8988T (cell line): ENCODE results near the gene TM9SF1.
"Not testable (repeated sequence)": the region's sequence is repeated elsewhere in the genome, so short reads cannot be mapped to it uniquely, and the experiment has no call there.

ENCODE experiments used
- DNase-seq: peaks from one replicate; pipeline ENCODE4 v3.0.0; 2011

The TM9SF1 gene

DNA sequence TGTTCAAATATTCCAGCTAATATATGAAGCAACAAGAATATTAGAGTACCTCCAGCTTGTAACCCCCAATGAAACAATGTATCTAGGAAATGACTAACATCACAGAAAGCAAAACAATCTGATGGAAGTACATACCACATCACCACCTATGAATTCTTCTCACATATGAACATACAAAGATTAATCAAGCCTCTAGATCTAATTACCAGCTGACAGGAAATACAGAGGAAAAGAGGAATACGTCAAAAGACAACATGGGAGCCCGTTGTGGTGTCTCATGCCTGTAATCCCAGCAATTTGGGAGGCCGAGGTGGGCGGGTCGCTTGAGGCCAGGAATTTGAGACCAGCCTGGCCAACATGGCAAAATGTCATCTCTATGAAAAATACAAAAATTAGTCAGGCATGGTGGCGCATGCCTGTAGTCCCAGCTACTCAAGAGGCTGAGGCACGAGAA, 29.4 kb upstream of the TM9SF1 start:
- DNase-seq: no peak

DNA sequence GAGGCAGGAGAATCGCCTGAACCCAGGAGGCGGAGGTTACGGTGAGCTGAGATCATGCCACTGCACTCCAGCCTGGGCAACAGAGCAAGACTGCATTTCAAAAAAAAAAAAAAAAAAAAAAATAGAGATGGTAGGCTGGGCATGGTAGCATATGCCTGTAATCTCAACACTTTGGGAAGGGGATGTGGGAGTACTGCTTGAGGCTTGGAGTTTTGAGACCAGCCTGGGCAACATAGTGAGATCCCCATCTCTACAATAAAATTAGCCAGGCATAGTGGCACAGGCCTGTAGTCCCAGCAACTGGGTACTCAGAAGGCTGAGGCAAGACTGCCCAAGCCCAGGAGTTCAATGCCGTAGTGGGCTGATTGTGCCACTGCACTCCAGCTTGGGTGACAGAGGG, 27.7 kb upstream of the TM9SF1 start:
- not testable (repeated sequence) for DNase-seq

DNA sequence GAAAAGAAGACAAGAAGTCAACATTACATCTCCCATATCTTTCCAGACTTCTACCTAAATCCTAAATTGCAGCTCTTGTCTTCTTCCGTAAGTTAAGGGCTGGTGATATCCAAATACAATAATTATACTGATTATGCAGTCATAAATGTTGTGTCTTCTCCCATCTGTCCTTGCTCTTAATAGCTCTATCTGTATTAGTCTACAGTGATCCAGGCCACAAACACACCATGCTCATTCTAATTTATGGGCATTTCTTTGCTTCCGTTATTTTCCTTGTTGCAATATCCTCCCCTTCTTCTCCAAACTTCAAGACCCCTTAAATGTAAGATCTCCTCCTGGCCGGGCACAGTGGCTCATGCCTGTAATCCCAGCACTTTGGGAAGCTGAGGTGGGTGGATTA, 24.3 kb upstream of the TM9SF1 start:
- DNase-seq: no peak

DNA sequence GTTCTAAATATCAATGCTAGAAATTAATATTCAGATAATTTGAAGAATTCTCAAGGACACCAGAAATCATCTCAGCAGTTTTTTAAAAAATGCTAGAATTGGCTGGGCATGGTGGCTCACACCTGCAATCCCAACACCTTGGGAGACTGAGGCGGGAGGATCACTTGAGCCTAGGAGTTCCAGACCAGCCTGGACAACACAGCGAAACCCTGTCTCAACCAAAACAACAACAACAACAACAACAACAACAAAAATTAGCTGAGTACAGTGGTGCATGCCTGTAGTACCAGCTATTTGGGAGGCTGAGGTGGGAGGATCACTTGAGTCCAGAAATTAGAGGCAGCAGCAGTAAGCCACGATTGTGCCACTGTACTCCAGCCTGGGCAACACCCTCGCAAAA, 23.8 kb upstream of the TM9SF1 start:
- no peak for DNase-seq

DNA sequence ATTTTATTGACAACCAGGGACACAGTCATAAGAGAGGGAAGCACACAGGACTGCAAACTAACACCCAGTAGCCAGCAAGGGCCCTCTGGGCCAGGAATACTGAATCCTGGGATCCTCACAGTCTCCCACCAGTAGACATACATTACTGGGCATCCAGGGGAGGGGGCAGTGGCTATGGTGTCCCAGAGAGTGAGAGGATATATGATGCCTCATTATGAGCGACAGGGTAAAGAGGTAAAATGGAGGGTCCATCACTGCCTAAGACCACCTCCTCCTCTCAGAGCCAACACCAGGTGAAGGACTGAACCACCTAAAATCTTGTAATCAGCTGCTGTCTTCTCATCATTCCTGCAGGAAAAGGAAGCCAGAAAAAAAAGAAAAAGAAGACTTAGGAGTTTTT, 21.6 kb upstream of the TM9SF1 start:
- not testable (repeated sequence) for DNase-seq

DNA sequence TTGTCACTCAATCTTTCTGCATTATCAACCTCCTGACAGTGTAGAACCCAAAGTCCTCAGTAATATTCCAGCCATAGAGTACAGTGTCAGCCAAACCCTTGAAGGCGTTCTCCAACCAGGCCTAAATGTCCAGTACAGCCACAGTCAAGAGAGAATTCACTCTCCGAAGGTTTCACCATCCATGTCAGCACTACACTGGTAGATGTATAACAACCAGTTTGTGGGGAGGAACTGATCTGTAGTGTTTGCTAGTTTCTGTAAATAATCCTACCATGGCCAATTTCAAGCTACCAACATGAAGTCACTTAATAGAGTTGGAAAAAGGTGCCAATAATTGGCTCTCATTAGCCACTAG, 21.1 kb upstream of the TM9SF1 start:
- DNase-seq: no peak

DNA sequence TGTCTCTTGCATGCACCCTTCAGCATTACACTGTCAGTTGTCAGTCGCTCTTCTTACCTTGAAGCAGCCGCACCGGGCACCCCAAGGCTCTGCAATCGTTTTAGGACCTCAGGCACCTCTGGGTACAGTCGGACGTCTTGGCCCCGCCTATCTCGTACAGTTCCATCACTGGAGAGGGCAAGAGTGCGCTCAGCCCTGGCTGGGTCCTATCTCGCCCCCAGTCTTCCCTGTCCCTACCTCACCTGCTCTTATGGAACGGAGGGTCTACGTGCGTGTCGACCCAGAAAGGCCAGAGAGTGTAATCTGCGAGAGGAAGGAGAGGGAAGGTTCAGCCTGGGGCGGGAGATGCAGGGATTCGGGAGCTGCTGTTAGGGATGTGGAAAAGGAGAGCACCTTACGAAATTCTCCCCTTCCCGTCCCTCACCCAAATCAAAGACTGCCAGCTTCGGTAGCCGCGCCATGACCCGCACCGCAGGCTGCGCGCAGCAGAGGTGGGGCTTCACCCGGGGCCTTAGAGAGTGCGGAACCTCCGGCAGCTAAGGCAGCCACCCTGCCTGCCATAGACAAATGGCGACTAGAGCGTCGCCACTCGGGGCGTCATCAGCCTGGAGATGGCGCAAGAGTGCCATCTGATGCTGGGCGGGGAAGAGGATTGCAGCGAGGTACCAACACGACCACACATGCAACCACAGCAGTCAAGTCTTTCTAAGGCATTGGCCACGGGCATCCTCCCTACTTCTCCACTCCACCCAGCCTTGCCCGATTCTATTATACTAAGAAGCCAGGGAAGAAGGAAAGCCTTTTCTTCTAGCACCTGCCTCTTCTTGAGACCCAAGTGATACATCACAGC, 20.5 kb upstream of the TM9SF1 start, which contains the start of gene MDP1:
Gene MDP1, minus strand, starts transcription at position 572 of the 850 bp plus-strand sequence. Its CDS starts 111 bp downstream, at position 461.
- peak; percentile 55 for DNase-seq

DNA sequence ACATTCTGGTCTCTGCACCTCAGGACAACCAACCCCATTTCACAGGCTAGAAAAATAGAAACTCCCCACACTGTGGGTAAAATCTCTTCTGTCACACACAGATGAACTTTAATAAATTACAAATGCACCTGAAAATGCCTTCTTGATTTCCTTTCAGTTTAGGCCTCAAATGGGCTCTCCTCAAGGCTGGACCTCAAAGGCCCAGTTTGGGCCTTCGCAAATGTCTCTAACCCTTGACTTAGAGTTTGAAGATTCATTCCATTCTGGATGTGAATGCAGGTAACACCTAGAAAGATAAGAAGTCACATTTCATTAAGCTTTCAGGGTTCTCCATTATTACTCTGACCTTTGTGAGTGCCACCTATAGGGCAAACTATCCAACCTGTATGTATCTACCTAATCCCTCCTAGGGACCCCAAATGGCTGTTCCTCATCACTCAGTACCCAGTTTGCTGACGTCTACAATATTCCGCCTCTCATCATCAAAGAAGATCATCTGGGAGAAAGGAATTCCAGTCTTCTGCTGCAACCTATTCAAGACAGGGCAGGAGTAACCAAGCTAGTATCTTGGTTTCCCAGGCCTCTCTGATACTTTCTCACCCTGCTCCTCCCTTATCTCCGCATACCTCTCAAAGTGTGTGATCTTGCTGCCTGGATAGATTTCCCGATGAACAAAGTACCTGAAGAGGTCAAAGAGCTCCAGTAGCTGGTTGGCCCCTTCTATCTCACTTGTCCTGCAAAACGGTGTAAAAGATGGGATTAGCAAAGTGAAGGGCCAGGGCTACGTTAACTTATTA, 18.8 kb upstream of the TM9SF1 start:
- no peak for DNase-seq

DNA sequence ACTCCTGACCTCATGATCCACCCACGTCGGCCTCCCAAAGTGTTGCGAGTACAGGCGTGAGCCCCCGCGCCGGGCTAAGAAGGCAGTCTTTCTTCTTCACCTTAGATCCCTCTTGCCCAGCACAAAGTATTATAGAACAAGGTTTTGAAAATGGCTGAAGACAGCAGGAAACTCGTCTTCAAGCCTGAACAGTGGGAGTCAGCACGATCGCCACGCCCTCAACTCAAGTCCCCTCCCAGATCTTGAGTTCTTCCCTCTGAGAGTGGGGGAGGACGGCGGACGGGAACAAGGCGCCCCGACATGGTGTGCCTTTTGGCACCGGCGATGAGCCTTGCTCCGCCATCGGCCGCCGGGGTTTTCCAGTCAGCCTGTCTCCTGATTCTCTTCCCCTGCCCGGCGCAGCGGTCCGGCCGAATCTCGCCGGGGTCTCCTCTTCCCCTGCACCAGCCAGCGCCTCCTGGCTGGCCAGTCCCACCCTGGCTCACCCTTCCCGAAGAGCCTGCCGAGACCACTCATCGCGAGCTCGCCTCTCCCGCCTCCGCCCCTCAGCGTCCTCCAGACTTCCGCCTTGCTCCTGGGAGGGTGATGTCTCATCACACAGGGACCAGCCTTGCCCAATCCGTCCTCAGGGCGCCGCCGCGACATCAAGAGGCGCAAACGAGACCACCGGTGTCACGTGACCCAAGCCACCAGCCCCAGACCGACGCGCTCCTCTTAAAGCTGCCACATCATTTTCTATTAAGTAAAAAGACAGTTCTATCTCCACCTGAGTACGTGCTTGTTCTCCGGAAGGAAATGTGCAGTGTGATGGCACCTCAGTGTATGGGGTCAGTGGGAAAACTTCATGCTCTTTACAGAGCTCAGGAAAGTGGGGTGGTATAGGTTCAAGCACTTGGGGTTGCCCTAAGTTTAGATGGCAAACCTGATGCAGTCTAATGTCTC, 18.0 kb upstream of the TM9SF1 start, which contains the start of gene CHMP4A:
Gene CHMP4A, minus strand, starts transcription at position 565 of the 942 bp plus-strand sequence. Its CDS starts 49 bp downstream, at position 516.
- peak; percentile 71 for DNase-seq

DNA sequence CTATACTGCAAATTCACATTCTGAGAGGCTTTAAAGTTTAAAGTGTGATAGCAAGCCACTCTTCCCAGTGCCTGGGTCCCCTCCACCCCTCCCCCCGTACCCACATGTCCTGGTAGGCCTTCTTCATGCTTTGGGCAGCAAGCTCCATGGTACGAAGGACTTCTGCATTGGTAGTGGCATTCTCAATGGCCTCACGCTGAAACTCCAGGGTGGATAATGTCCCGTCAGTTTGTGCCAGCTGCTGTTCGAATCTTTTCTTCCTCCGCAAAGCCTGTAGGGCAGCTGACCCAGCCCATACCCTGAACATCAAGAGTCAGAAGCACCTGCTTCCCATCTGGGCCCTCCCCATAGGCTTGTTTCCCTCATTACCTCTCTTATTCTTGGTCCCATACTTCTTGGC, 16.1 kb upstream of the TM9SF1 start:
- DNase-seq: no peak

DNA sequence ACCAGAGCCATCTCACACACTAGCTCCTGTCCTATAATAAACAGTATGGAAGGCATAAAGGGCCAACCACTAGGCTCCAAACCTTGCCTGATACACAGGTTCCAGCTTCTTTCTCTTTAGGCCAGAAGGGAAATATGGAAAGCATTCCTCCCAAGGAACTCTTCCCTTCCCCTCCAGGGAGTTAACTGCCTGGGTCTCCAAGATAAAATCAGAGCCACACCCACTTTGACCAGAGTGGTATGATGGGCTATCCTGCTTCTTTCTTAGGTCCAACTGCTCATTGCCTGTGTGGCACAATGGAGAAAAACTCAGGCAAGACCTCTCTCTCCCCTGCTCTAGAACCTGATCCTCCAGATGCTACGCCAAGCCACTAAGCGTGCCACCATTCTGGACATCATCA, 12.4 kb upstream of the TM9SF1 start:
- no peak for DNase-seq

DNA sequence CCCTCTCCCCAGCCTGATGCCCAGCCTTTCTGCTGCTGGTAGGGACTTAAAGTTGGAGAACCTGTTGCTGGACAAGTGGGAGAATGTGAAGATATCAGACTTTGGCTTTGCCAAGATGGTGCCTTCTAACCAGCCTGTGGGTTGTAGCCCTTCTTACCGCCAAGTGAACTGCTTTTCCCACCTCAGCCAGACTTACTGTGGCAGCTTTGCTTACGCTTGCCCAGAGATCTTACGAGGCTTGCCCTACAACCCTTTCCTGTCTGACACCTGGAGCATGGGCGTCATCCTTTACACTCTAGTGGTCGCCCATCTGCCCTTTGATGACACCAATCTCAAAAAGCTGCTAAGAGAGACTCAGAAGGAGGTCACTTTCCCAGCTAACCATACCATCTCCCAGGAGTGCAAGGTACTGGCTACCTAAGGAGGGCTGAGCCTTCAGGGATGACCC, 11.9 kb upstream of the TM9SF1 start:
- DNase-seq: no peak

DNA sequence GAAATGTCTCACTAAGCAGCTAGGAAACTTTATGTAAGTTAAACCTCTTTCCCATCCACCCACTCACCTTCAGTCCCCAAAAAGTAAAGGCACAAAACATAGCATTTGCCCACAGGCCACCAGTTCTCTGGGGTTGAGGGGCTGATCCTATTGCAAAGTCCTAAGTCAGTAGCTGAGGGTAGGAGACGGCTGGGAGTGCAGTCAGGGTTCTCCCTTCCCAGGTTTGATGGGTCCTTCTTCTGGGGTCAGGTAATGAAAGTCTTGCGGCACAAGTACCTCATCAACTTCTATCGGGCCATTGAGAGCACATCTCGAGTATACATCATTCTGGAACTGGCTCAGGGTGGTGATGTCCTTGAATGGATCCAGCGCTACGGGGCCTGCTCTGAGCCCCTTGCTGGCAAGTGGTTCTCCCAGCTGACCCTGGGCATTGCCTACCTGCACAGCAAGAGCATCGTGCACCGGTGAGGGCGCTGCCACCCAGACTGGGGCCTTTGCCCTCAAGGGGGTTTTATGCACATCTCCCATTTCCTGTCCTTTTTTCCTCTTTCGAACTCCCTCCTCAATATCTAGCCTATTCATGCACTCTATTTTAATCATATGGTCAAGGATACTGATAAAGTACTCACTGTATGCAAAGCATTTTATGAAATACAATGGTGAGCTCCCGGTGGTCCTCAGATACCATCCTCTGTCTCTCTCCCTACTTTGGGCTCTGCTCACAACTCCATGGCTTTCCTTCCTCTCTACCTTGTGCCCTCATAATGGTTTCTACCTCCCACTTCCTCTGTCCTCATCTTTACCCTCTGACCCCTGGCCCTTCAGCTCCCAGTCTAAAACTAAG, 11.2 kb upstream of the TM9SF1 start:
- no peak for DNase-seq

DNA sequence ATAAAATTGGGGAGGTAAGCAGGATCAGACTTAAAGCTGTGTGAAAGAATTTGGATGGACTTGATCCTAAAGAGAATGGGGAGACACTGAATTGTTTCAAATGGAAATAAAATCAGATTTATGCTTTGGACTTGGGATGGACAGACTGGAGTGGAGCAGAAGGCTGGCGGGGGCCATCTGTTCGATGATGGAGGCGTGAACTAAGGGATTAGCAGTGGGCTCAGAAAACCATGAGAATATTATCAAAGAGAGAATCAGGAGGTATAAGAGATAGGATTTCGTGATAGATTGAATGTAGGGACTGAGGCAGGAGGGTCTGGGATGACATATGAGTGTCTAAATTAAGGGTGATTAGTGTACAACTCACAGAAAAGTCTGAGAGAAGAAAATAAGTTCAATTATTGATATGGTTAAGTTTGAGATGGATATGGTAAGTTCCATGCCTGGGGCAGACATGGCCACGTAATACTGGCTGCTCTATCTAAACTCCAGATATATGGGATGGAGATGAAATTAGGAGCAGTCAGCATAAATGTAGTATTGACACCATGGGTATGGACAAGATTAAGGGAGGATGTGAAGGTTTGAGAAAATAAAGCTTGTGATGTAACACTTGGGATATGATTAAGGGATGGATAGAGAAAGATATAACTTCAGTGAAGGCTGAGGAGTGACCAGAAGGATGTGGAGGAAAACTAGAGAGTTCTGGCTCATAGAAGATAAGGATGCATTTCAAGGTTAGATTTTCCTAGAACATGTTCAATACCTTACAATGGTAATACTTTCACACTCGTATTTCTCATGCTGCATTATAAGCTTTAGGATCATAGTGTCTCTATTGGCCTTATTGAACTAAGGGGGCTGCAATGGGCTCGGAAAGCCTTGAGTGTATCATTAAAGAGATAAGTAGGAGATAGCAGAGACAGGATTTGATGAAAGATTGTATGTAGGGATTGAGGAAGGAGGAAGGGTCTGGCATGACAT, 9.2 kb upstream of the TM9SF1 start:
- no peak for DNase-seq

DNA sequence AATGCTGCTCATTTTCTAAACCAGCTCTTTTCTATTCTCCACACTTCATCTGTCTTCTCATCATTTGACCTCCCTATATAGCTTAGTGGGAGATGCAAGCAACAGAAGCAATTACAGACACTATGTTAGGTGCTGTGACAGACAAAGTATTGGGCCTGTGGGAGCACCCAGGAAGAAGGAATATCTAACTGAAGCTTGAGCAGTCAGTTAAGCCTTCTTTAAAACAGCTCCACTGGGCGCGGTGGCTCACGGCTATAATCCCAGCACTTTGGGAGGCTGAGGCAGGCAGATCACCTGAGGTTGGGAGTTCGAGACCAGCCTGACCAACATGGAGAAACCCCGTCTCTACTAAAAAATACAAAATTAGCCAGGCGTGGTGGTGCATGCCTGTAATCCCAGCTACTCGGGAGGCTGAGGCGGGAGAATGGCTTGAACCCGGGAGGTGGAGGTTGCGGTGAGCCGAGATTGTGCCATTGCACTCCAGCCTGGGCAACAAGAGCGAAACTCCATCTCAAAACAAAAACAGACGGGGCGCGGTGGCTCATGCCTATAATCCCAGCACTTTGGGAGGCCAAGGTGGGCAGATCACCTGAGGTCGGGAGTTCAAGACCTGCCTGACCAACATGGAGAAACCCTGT, 8.1 kb upstream of the TM9SF1 start:
- not testable (repeated sequence) for DNase-seq

DNA sequence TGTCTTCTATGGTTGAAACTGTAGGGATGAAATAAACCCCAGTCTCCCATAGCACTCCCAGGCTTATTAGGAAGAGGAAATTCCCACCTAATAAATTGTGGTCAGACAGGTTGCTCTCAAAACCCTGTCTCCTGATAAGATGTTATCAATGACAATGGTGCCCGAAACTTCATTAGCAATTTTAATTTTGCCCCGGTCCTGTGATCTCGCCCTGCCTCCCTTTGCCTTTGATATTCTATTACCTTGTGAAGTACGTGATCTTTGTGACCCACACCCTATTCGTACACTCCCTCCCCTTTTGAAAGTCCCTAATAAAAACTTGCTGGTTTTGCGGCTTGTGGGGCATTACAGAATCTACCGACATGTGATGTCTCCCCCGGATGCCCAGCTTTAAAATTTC, 7.3 kb upstream of the TM9SF1 start:
- DNase-seq: not testable (repeated sequence)

DNA sequence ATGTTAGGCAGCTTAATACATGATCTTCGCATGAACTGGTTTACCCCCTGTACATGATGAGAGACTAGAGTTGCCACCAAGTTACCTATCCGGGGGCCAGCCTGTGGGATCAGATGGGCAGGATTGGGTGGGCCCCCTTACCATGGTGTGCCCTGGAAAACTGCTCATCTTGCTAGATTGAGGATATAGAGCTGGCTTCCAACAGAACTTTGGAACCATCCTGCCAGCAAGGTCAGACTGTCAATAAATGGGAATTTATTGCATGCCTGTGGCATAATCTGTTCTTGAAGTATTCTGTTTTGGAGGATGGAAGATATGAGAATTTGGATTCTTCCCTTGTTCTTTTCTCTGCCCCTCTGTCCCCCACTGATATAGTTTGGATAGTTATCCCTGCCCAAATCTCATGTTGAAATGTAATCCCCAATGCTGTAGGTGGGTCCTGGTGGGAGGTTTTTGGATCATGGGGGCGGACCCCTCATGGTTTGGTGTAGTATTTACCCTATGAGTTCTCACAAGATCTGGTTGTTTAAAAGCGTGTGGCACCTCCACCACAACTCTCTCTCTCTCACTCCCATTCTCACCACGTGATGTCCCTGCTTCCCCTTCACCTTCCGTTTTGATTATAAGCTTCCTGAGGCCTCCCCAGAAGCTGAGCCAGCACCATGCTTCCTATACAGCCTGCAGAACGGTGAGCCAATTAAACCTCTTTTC, 3.7 kb upstream of the TM9SF1 start:
- DNase-seq: no peak

DNA sequence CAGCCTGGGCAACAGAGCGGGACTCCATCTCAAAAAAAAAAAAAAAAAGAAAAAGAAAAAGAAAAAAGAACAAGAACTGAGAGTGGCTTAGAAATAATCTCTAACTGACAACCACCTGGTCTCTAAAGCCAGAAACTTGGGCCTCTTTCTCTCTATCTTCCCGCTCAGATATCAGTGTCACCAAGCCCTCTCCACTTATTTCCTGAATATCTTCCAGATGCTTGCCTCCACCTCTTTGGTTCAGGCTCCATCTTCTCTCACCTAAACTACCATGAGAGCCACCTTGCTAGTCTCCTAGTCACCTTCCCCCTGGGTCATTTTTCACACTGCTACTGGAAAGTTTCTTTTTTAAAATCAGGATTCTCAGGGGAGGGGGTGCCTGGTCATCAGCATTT, 1.8 kb upstream of the TM9SF1 start:
- DNase-seq: no peak
